Measurements from ENCODE around the gene AHRR.
"Not testable (repeated sequence)": the region's sequence is repeated elsewhere in the genome, so short reads cannot be mapped to it uniquely, and the experiment has no call there.

AHRR gene

GRCh38 chr5:478369-478981 lies 157.0 kb downstream of the AHRR start:
- DNase-seq: no peak

GRCh38 chr5:478982-479535 lies 157.5 kb downstream of the AHRR start:
- DNase-seq: no peak

- DNase-seq: no peak
Measured at GRCh38 chr5:479566-480319, 158.2 kb downstream of the AHRR start.

GRCh38 chr5:481347-481746 lies 159.8 kb downstream of the AHRR start:
- DNase-seq: no peak

- DNase-seq: no peak
Measured at GRCh38 chr5:482021-482420, 160.5 kb downstream of the AHRR start.

- no peak for DNase-seq
Measured at GRCh38 chr5:482506-482905, 161.0 kb downstream of the AHRR start.

GRCh38 chr5:483011-483410 lies 161.5 kb downstream of the AHRR start:
- no peak for DNase-seq

- DNase-seq: no peak
Measured at GRCh38 chr5:483434-484140, 162.1 kb downstream of the AHRR start.

- no peak for DNase-seq
Measured at GRCh38 chr5:484556-484955, 163.0 kb downstream of the AHRR start.

- peak; percentile 39 for DNase-seq
Measured at GRCh38 chr5:485113-485945, 163.8 kb downstream of the AHRR start.

GRCh38 chr5:485946-486491 lies 164.5 kb downstream of the AHRR start:
- peak; percentile 42 for DNase-seq

- not testable (repeated sequence) for DNase-seq
Measured at GRCh38 chr5:486597-486996, 165.1 kb downstream of the AHRR start.
